ENCODE measurements around the gene ANKRD10.

The ANKRD10 gene

DNA sequence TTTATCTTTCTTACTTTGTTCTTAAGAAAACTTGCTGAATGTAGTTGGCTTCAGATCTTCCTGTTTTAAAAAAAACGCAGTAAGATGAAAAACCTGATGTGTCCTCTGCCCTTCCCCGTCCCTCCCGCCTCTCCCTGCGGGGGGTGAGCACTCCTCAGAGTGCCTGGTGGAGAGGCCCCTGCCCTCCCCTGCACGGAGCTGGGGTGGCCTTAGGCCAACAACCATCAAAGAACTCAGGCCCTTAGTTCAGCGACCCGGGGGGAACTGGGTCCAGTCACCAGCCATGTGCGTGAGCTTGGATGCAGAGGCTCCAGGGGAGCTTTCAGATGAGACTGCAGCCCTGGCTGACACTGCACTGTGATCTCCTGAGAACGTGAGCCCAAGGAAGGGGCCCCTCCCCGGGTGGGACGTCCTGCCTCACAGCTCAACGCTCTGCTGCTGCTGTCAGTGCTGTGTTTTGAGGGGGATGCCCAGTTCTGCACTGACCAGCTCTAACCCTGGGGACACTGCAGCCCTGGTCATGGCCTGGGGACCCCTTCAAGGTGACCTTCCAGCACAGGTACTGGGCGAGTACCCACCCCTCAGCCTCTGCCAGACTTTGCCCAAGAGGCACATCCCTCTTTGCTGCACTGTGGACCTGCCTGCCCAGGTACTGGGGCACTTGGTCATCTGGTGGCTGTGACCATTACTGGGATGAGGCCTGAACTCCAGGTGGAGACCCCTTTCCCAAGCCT lies 42.7 kb downstream of the ANKRD10 start:
- TF ChIP-seq EZH2phosphoT487 (IDR thresholded peaks at IDR 0.05; ENCODE audit: borderline replicate concordance, low read length), result no peak
- TF ChIP-seq, protein P1, sequence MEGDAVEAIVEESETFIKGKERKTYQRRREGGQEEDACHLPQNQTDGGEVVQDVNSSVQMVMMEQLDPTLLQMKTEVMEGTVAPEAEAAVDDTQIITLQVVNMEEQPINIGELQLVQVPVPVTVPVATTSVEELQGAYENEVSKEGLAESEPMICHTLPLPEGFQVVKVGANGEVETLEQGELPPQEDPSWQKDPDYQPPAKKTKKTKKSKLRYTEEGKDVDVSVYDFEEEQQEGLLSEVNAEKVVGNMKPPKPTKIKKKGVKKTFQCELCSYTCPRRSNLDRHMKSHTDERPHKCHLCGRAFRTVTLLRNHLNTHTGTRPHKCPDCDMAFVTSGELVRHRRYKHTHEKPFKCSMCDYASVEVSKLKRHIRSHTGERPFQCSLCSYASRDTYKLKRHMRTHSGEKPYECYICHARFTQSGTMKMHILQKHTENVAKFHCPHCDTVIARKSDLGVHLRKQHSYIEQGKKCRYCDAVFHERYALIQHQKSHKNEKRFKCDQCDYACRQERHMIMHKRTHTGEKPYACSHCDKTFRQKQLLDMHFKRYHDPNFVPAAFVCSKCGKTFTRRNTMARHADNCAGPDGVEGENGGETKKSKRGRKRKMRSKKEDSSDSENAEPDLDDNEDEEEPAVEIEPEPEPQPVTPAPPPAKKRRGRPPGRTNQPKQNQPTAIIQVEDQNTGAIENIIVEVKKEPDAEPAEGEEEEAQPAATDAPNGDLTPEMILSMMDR (IDR thresholded peaks at IDR 0.05; ENCODE audit: low read depth, low read length, poor library complexity, severe bottlenecking), result no peak
- Histone ChIP-seq H3K36me3 (ENCODE audit: control insufficient read depth, low read length) (no peaks in the 10 kb centered on the region), H3K27ac (ENCODE audit: low read depth, low read length) (no peak overlapping the region), H3F3A (ENCODE audit: control insufficient read depth, insufficient read depth) (no peaks in the 10 kb centered on the region), H3K4me2 (ENCODE audit: low read length) (no peak overlapping the region), H4K20me1 (ENCODE audit: control insufficient read depth, insufficient read depth, low read depth, low read length) (no peaks in the 10 kb centered on the region), H3K4me1 (ENCODE audit: control insufficient read depth, low read length) (peaks cover 12% of the 10 kb centered on the region), H3K27me3 (ENCODE audit: control insufficient read depth, low read length) (peaks cover 8% of the 10 kb centered on the region; the same call in 1 of the 2 replicates), H3K9me3 (ENCODE audit: control insufficient read depth, insufficient read depth, low read length) (no peaks in the 10 kb centered on the region), H3K79me2 (ENCODE audit: control insufficient read depth, low read length) (no peaks in the 10 kb centered on the region), H3K9me2 (replicated peaks; ENCODE audit: control insufficient read depth, low read length) (no peaks in the 10 kb centered on the region), H3K4me3 (ENCODE audit: low read length) (no peak overlapping the region)

DNA sequence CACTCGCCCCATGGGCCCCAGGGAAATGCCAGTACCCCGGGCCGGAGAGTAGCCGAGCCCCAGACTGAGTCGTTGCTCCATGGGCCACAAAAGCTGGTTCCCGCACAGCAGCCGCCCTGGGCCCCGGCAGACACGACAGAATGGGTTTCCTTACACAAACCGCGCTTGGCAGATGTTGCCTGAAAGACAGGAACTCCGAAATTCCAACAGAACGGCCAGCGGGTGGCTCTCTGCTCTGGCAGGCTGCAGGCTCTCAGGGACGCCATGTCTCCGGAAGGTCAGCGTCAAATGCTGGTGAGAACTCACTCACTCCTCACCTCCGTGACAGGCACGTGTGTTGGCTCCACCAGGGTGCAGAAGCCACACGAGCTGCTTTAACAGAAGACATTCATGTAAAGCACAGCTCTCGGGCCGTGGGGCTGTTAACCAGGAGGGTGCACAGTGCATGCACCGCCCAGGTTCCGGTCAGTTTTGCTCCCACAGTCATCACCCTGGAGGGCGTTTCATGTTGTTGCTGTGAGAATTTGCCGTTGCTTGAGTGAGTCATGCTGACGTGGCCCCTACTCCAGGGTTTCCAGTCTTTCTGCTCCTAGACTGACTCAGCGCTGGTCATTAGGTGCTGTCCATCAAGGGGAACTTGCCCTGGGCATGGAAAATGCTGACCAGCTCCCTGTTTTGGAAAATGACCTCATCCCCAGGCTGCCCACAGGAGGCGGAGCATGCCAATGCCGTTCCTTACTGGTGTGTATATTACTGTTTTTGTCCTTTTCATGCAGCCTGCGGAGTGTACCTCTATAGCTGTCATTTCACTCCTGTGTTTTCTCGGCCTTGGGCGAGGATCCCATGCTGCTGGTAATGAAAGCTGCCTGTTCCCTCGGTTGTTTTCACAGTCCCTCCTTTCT lies 44.8 kb downstream of the ANKRD10 start:
- H4K20me1 ChIP-seq (ENCODE audit: control insufficient read depth, insufficient read depth, low read depth, low read length), result no peaks in the 10 kb centered on the region
- no peak overlapping the region for H3K4me3 ChIP-seq (ENCODE audit: low read length)
- H3K79me2 ChIP-seq (ENCODE audit: control insufficient read depth, low read length), result no peaks in the 10 kb centered on the region
- H3K4me1 ChIP-seq (ENCODE audit: control insufficient read depth, low read length), result peaks cover 5% of the 10 kb centered on the region
- H3K4me2 ChIP-seq (ENCODE audit: low read length), result no peak overlapping the region
- no peaks in the 10 kb centered on the region for H3K9me2 ChIP-seq (replicated peaks; ENCODE audit: control insufficient read depth, low read length)
- TF ChIP-seq EZH2phosphoT487 (IDR thresholded peaks at IDR 0.05; ENCODE audit: borderline replicate concordance, low read length), result no peak
- TF ChIP-seq, protein P1 (IDR thresholded peaks at IDR 0.05; ENCODE audit: low read depth, low read length, poor library complexity, severe bottlenecking), result no peak
- H3K27ac ChIP-seq (ENCODE audit: low read depth, low read length), result no peak overlapping the region
- no peaks in the 10 kb centered on the region for H3F3A ChIP-seq (ENCODE audit: control insufficient read depth, insufficient read depth)
- H3K36me3 ChIP-seq (ENCODE audit: control insufficient read depth, low read length), result no peaks in the 10 kb centered on the region
- H3K9me3 ChIP-seq (ENCODE audit: control insufficient read depth, insufficient read depth, low read length), result no peaks in the 10 kb centered on the region
- H3K27me3 ChIP-seq (ENCODE audit: control insufficient read depth, low read length), result peaks cover 11% of the 10 kb centered on the region; the same call in 1 of the 2 replicates

DNA sequence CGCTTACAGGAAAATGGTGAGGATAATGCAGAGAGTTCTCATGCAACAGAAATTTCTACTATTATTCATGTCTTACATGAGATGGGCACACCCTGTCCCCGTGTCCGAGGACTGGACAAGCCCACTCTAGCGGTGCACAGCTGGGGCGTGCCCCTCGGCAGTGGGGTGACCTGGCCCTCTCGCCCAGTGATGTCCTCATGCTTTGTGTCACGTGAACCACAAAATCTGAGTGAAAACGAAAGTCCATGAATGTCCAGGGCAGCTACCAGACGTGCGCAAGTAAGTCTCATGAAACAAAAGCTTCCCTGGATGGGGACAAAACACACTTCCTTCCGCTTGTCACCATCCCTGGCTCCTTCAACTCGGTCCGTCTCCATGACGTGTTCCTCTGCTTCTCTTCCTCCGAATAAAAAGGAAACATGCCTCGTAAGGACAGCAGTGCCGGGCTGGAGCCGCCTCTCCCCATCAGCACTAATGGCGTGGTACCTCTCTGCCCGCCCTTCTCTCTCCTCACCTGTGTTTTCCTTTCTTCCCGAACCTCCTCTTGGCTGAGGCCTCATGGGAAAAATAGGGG lies 45.6 kb downstream of the ANKRD10 start:
- Histone ChIP-seq H3K27ac (ENCODE audit: low read depth, low read length) (no peak overlapping the region), H3K4me2 (ENCODE audit: low read length) (no peak overlapping the region), H3K79me2 (ENCODE audit: control insufficient read depth, low read length) (no peaks in the 10 kb centered on the region), H3K36me3 (ENCODE audit: control insufficient read depth, low read length) (no peaks in the 10 kb centered on the region), H3K4me1 (ENCODE audit: control insufficient read depth, low read length) (no peaks in the 10 kb centered on the region), H3K27me3 (ENCODE audit: control insufficient read depth, low read length) (peaks cover 9% of the 10 kb centered on the region; the same call in 1 of the 2 replicates), H3K9me3 (ENCODE audit: control insufficient read depth, insufficient read depth, low read length) (no peaks in the 10 kb centered on the region), H4K20me1 (ENCODE audit: control insufficient read depth, insufficient read depth, low read depth, low read length) (no peaks in the 10 kb centered on the region), H3K9me2 (replicated peaks; ENCODE audit: control insufficient read depth, low read length) (no peaks in the 10 kb centered on the region), H3F3A (ENCODE audit: control insufficient read depth, insufficient read depth) (no peaks in the 10 kb centered on the region), H3K4me3 (ENCODE audit: low read length) (no peak overlapping the region)
- TF ChIP-seq, protein P1 (IDR thresholded peaks at IDR 0.05; ENCODE audit: low read depth, low read length, poor library complexity, severe bottlenecking), result no peak
- no peak for TF ChIP-seq EZH2phosphoT487 (IDR thresholded peaks at IDR 0.05; ENCODE audit: borderline replicate concordance, low read length)
